NB4 (cell line): ENCODE results near the gene GSTCD.

Experiments
- CTCF ChIP-seq: IDR thresholded peaks from one replicate; pipeline ENCODE4 v1.5.1; 2012; ENCODE audit warnings: low read depth, low read length
- POLR2A ChIP-seq: IDR thresholded peaks from 2 replicates; pipeline ENCODE4 v1.6.1; 2011; ENCODE audit warnings: mild to moderate bottlenecking; ENCODE audit not compliant: insufficient read length; ENCODE audit errors: extremely low read depth
- TF ChIP-seq, protein P1 (sequence below): IDR thresholded peaks from 2 replicates; pipeline ENCODE4 v1.6.1; 2011; ENCODE audit warnings: low read depth, low read length

DNA sequence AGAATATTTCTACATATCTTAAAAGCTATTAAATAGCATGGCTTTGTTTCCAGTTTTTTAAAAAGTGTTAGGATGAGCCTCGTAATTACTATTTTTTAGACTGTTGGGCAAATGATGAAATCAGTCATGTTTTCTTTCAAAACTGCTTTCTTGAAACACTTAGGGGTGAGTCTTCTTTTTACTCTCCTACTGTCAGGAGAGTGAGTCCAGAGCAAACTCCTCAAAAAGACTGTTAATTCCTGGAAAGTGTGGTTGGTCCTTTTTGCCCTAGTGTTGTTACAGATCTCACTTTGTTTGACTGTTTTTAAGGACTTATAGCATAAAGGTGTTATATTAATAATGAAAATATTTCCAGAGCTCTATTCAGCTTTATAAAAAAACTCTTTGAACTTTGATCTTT lies 6.3 kb downstream of the GSTCD start:
- TF ChIP-seq CTCF = no peak
- TF ChIP-seq POLR2A = no peak
- TF ChIP-seq, protein P1, sequence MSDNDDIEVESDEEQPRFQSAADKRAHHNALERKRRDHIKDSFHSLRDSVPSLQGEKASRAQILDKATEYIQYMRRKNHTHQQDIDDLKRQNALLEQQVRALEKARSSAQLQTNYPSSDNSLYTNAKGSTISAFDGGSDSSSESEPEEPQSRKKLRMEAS = no peak
